Measurements from ENCODE around the gene NSF.

DNA sequence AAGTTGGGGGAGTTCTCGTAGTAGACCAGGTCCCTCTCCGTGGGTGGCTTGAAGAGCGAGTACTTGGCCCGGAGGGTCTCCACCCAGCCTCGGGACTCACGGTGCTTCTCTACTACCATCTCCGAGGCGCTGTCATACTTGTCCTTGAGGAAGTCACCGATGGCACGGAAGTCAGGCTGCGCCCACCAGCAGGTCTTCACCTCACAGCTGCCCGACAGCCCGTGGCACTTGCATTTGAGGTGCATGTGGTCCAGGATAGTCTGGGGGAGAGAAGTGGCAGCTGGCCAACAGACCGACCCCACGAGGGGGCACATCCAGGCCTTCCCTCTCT lies 178.0 kb downstream of the NSF start:
- TF ChIP-seq EZH2 (IDR thresholded peaks at IDR 0.05): no peak
- TF ChIP-seq POLR2AphosphoS5 (IDR thresholded peaks at IDR 0.05; ENCODE audit: borderline replicate concordance, low read depth, low read length): no peak
- TF ChIP-seq FOXP2 (optimal IDR thresholded peaks at IDR 0.05; ENCODE audit: control extremely low read depth, extremely low read length, insufficient read depth): no peak

All from SK-N-MC (cell line).